GM10266 (cell line): ENCODE results near the gene SEZ6.
"Not testable (repeated sequence)": the region's sequence is repeated elsewhere in the genome, so short reads cannot be mapped to it uniquely, and the experiment has no call there.

Experiments
- DNase-seq: peaks from one replicate; pipeline ENCODE4 v3.0.0; 2012; ENCODE audit errors: extremely low spot score
- TF ChIP-seq, protein P1 (sequence below): IDR thresholded peaks from 2 replicates; pipeline ENCODE4 v1.5.1; 2012; ENCODE audit warnings: mild to moderate bottlenecking, low read depth; ENCODE audit not compliant: control insufficient read depth, insufficient read depth; ENCODE audit errors: missing control alignments

The SEZ6 gene

DNA sequence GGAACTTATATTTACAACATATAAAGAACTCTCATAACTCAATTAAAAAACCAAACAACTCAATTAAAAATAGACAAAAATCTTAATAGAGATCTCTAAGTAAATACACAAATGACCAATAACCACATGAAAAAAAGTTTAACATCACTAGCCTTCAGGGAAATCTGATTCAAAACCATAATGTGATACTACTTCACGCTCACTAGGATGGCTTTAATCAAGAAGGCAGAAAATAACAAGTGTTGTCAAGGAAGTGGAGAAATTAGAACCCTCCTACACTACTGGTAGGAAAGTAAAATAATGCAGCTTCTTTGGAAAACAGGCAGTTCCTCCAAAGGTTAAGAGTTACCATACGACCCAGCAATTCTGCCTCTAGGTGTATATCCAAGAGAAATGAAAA, 62.9 kb downstream of the SEZ6 start:
- TF ChIP-seq, protein P1, sequence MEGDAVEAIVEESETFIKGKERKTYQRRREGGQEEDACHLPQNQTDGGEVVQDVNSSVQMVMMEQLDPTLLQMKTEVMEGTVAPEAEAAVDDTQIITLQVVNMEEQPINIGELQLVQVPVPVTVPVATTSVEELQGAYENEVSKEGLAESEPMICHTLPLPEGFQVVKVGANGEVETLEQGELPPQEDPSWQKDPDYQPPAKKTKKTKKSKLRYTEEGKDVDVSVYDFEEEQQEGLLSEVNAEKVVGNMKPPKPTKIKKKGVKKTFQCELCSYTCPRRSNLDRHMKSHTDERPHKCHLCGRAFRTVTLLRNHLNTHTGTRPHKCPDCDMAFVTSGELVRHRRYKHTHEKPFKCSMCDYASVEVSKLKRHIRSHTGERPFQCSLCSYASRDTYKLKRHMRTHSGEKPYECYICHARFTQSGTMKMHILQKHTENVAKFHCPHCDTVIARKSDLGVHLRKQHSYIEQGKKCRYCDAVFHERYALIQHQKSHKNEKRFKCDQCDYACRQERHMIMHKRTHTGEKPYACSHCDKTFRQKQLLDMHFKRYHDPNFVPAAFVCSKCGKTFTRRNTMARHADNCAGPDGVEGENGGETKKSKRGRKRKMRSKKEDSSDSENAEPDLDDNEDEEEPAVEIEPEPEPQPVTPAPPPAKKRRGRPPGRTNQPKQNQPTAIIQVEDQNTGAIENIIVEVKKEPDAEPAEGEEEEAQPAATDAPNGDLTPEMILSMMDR = no peak

DNA sequence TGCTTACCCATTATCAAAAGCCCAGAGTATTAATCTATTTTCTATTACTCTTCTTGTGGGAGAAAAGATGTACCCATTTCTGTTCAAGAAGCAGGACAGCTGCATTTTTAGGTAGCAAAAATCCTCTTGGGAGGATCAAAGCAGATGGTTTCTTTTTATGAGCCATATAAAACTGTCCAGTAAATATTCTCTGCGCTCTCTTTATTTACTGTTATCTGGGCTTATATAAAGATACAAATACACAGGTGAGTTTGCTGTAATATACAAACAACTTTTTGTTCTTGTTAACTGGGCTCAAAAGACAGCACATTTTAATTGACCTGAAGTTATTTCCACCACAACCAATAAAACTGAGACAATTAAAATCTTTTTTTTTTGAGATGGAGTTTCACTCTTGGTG, 64.6 kb downstream of the SEZ6 start:
- TF ChIP-seq, protein P1 = no peak
- no peak for DNase-seq

More for the DNA sequence above, 62.9 kb downstream of the SEZ6 start:
- DNase-seq = no peak

DNA sequence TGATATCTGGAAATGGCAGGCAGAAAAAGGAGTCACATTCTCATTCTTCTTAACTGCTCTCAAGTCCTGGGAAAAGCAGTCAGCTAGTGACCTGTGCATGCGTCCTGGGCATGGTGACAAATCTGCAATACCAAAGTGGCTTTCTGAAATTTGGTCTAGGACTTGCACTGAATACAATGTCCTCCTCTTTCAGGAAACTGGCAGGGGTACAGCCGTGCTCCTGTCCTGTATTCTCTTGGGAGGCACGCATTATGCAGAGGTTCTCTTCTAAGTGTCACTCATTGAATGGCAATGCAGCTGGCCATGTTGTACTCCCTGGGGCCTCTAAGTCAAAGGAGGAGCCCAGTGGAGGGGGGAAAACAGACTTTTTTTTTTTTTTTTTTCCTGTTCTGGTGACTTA, 65.2 kb downstream of the SEZ6 start:
- TF ChIP-seq, protein P1 = no peak
- DNase-seq = no peak

DNA sequence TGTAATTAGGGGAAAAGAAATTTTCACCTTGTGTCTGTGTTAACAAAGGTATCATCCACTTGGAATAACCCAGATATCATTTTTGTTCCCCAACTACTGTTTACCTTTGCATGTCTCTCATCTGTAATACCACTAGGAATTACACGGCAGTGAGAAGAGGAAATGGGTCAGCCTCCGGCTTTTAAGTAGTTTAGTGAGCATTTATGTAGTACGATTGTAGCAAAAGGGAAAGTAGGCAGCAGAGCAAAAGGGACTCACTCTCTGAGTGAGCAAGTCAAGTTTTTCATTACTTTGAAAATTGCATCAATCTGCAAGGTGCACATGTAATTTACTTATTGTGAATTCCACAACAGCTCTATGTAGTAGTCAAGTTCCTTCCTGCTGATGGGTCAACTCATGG, 65.7 kb downstream of the SEZ6 start:
- DNase-seq = no peak
- TF ChIP-seq, protein P1 = no peak

DNA sequence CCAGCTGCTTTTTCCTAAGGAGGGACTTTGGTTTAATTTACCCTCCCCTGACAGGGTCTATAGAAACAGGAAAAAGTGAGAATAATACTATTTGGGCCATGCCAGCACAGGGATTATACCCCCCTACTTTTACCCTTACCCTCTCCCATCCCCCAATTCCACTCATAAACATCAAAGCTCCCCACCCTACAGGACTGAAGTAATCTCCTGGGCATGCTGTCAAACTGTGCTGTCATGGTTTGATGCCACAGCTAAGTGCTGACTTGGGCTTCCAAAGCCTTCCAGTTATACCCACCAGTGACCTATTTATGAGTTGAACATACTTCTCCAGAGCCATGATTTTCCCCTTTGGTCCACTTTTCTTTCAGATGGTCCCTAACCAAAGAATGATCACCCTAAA, 67.3 kb downstream of the SEZ6 start:
- no peak for DNase-seq

DNA sequence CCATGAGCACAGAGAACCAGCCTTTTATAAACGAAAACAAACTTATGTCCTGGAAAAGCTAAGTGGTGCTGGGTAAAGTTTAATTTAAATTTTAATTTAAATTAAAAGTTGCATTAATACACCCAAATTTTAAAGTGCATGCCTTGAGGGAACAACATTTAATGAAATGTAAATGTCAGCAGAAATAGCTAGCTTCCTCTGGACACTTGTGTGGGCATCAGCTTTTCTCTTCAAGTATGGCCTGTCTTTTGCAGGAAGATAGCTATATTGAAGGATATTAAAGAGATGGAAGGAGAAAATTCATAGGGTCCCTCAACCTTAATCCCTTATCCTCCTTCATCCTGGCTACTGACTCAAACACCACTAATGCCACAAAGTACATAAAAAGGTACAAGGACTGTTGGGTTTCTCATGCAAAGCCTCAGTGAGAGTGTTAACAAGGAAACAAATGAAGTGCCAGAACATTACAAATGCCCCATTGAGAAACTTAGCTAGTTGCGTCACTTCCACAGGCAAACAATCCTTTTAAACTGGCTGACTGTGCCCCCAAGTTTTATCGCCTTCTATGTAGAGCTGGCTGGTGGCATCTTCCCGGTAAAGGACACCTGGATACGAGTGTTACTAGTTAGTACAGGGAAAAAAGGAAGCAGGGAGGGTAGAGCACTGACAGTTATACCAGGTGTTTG, 68.6 kb downstream of the SEZ6 start:
- TF ChIP-seq, protein P1 = no peak
- no peak for DNase-seq

More for the DNA sequence above, 67.3 kb downstream of the SEZ6 start:
- TF ChIP-seq, protein P1 = no peak

DNA sequence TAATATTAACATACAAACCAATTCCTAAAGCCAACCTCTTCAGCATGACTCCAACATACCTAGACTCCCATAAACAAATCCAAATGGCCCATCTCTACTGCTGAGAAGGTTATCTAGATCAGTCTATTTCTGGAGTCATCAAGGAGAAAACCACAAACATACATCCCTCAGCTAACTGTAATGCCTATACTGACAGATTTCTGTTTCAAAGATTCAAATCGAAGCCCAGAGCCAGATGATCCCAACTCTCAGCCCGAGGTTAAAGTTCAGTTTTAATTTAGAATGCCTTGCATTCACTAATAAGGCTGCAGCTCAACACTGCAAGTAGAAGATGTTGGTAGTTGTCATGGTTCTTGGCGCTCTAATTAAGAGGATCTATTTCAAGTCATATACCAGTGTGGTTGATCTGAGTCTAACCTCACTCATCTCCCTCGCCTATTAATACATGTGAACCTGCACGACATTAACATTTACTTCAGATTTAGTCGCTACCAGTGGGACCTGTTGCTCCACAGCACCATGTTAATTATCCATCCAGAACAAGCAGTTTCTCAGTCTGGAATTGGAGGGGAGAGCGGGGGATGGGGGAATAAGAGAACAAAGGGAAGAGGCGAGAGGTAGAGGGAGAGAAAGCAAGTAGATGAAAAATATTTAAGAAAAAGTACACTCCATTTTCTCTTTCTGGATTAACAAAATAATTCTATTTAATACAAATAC, 69.9 kb downstream of the SEZ6 start:
- no peak for DNase-seq
- TF ChIP-seq, protein P1 = no peak

DNA sequence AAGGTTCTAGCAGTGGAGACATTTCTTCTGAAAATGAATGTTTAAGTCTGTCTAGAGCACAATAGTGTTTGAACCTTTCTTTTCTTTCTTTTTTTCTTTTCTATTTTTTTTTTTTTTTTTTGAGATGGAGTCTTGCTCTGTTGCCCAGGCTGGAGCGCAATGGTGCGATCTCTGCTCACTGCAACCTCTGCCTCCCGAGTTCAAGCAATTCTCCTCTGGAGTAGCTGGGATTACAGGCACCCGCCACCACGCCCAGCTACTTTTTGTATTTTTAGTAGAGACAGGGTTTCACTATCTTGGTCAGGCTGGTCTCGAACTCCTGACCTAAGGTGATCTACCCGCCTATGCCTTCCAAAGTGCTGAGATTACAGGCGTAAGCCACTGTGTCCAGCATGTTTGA, 71.3 kb downstream of the SEZ6 start:
- DNase-seq = not testable (repeated sequence)
